ENCODE measurements around the gene LILRA6. TPM values are rescaled to one million over a fixed set of nuclear protein-coding genes. Genes with fewer than 3 reads are reported as not detected.

The LILRA6 gene
- total and polyA plus RNA-seq, 2 of the 13 experiments (the other 11 are each of a cell fraction or from before 2014, with no cell fraction given), result not detected

GRCh38 chr19:54191011-54191810, 51.4 kb downstream of the LILRA6 start, which contains the start of gene TSEN34 (continued):
- TF ChIP-seq, protein P1, sequence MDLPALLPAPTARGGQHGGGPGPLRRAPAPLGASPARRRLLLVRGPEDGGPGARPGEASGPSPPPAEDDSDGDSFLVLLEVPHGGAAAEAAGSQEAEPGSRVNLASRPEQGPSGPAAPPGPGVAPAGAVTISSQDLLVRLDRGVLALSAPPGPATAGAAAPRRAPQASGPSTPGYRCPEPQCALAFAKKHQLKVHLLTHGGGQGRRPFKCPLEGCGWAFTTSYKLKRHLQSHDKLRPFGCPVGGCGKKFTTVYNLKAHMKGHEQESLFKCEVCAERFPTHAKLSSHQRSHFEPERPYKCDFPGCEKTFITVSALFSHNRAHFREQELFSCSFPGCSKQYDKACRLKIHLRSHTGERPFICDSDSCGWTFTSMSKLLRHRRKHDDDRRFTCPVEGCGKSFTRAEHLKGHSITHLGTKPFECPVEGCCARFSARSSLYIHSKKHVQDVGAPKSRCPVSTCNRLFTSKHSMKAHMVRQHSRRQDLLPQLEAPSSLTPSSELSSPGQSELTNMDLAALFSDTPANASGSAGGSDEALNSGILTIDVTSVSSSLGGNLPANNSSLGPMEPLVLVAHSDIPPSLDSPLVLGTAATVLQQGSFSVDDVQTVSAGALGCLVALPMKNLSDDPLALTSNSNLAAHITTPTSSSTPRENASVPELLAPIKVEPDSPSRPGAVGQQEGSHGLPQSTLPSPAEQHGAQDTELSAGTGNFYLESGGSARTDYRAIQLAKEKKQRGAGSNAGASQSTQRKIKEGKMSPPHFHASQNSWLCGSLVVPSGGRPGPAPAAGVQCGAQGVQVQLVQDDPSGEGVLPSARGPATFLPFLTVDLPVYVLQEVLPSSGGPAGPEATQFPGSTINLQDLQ (CRISPR knock-in tag; IDR thresholded peaks at IDR 0.05), result no peak
- no peak; the same call in 1 of the 2 replicates for TF ChIP-seq ATF3 (CRISPR knock-in tag; IDR thresholded peaks at IDR 0.05)
- no peak for TF ChIP-seq MIER3 (CRISPR knock-in tag; IDR thresholded peaks at IDR 0.05; ENCODE audit: borderline replicate concordance)
- TF ChIP-seq THAP11 (CRISPR knock-in tag; IDR thresholded peaks at IDR 0.05), result no peak
- TF ChIP-seq ZNF839 (CRISPR knock-in tag; IDR thresholded peaks at IDR 0.05; ENCODE audit: borderline replicate concordance), result 0 out of 2 replicates have a peak, but pooled peaks have one; percentile 37
- TF ChIP-seq CEBPG (CRISPR knock-in tag; IDR thresholded peaks at IDR 0.05), result no peak
- TF ChIP-seq NAIF1 (CRISPR knock-in tag; IDR thresholded peaks at IDR 0.05; ENCODE audit: borderline replicate concordance), result no peak
- TF ChIP-seq ZNF274 (CRISPR knock-in tag; IDR thresholded peaks at IDR 0.05), result 0 out of 2 replicates have a peak, but pooled peaks have one; percentile 54
- TF ChIP-seq ONECUT2 (CRISPR knock-in tag; IDR thresholded peaks at IDR 0.05), result no peak
- TF ChIP-seq NONO (IDR thresholded peaks at IDR 0.05), result no peak
- TF ChIP-seq NONO (CRISPR knock-in tag; conservative IDR thresholded peaks at IDR 0.05), result peak; percentile 51
- TF ChIP-seq NFIC (IDR thresholded peaks at IDR 0.05; ENCODE audit: low read length), result no peak
- TF ChIP-seq GZF1 (CRISPR knock-in tag; IDR thresholded peaks at IDR 0.05), result no peak
- TF ChIP-seq, protein P2, sequence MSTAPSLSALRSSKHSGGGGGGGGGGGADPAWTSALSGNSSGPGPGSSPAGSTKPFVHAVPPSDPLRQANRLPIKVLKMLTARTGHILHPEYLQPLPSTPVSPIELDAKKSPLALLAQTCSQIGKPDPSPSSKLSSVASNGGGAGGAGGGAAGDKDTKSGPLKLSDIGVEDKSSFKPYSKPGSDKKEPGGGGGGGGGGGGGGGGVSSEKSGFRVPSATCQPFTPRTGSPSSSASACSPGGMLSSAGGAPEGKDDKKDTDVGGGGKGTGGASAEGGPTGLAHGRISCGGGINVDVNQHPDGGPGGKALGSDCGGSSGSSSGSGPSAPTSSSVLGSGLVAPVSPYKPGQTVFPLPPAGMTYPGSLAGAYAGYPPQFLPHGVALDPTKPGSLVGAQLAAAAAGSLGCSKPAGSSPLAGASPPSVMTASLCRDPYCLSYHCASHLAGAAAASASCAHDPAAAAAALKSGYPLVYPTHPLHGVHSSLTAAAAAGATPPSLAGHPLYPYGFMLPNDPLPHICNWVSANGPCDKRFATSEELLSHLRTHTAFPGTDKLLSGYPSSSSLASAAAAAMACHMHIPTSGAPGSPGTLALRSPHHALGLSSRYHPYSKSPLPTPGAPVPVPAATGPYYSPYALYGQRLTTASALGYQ (CRISPR knock-in tag; IDR thresholded peaks at IDR 0.05), result no peak
- no peak for TF ChIP-seq ZNF282 (IDR thresholded peaks at IDR 0.05; ENCODE audit: partially characterized antibody)
- no peak for TF ChIP-seq U2AF2 (IDR thresholded peaks at IDR 0.05; ENCODE audit: low read depth, low read length)
- TF ChIP-seq HDAC2 (CRISPR knock-in tag; IDR thresholded peaks at IDR 0.05), result 0 out of 2 replicates have a peak, but pooled peaks have one; percentile 9
- peak; percentile 59 for TF ChIP-seq SAP130 (CRISPR knock-in tag; IDR thresholded peaks at IDR 0.05; ENCODE audit: low read depth)
- no peak for TF ChIP-seq TRIM24 (CRISPR knock-in tag; IDR thresholded peaks at IDR 0.05)
- no peak for TF ChIP-seq ZNF317 (CRISPR knock-in tag; IDR thresholded peaks at IDR 0.05)
- no peak for TF ChIP-seq SOX13 (IDR thresholded peaks at IDR 0.05)
- no peak for TF ChIP-seq SOX13 (CRISPR knock-in tag; conservative IDR thresholded peaks at IDR 0.05 in 1 of 2, IDR thresholded peaks at IDR 0.05 in 1 of 2)
- TF ChIP-seq, protein P3, sequence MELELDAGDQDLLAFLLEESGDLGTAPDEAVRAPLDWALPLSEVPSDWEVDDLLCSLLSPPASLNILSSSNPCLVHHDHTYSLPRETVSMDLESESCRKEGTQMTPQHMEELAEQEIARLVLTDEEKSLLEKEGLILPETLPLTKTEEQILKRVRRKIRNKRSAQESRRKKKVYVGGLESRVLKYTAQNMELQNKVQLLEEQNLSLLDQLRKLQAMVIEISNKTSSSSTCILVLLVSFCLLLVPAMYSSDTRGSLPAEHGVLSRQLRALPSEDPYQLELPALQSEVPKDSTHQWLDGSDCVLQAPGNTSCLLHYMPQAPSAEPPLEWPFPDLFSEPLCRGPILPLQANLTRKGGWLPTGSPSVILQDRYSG (CRISPR knock-in tag; IDR thresholded peaks at IDR 0.05), result no peak
- TF ChIP-seq BRD4 (CRISPR knock-in tag; IDR thresholded peaks at IDR 0.05), result peak; percentile 44; the same call in 1 of the 2 replicates
- TF ChIP-seq TSC22D2 (CRISPR knock-in tag; IDR thresholded peaks at IDR 0.05; ENCODE audit: borderline replicate concordance), result 0 out of 2 replicates have a peak, but pooled peaks have one; percentile 9
- TF ChIP-seq ZNF678 (CRISPR knock-in tag; IDR thresholded peaks at IDR 0.05), result no peak

Data from HepG2 (cell line).